Sciatic nerve (tissue), 2 donors: ENCODE data around the gene ANXA2R. TPM values are rescaled to one million over a fixed set of nuclear protein-coding genes. Genes with fewer than 3 reads are reported as not detected.
"Not testable (repeated sequence)": the region's sequence is repeated elsewhere in the genome, so short reads cannot be mapped to it uniquely, and the experiment has no call there.

Source experiments
- ATAC-seq: fragments of 200-7000 bp; cut with Tn5 transposase; one replicate; pipeline ENCODE4 v1.9.1; 2020; ENCODE audit warnings: mild to moderate bottlenecking, moderate library complexity
- DNase-seq: peaks from one replicate; pipeline ENCODE4 v3.0.0-alpha.2; 2020; ENCODE audit warnings: low spot score
- intact Hi-C: fragments of 100-400 bp; cut with DNase I; formaldehyde crosslinking; loops from one replicate; pipeline ENCODE4 v1.14.2; 2022
- total RNA-seq: library from RNA; stranded (reverse); fragmentation: NEBNext Ultra II Directional; extraction: Animal tissue kit (Norgen Biotek cat#: 25700); gene quantifications from one replicate; pipeline ENCODE4 v1.2.1, GENCODE V29; 2021
- donor health status: DM: no; HTN: no; CAD: no.
- donor health status: DM: no; HTN: no; CAD: no.

ANXA2R gene
- total RNA-seq, 1 donor from 2014 or later = 5.7 TPM

- intact Hi-C loops = no loop called here
- ATAC-seq = no peak
- DNase-seq = no peak
These were observed 1.6 kb downstream of the ANXA2R start for GRCh38 chr5:43038496-43038989.

GRCh38 chr5:43037636-43038495, 2.3 kb downstream of the ANXA2R start:
- DNase-seq = no peak
- intact Hi-C loops = no loop called here
- no peak for ATAC-seq

DNA sequence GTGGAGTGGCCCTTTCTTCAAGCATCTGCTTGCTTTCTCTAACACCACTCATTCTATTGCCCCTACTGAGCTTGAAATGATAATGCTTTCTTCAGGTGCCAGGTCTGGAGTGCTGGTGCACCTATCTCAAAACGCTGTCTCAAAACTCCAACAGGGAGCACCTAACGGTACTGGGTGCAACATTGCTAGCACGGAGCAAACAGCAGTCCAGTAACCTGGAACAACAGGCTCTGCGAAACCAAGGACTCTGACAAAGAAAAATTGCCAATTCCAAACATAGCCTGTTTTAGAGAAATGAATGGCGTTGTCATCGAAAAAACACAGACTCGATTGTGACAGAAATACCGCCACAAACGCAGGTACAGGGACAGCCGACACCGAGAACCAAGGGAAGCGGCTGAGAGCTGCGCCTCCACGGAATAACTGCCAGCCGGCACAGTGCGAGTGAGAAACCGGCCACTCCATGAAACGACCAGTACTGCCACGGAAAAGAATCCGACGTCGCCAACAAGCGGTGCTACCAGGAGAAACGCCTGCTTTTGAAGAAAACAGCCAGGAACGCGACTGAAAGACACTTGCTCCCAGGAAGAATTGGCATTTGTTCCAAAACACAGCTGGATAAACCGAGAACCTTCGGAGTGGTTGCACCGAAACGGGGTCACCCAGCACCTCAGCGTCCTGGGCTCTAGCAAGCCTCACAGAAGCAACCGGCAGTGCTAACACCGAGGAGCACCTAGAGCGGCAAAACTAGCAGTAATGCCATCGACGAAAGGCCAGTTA, 3.1 kb downstream of the ANXA2R start:
- intact Hi-C loops = no loop called here
- no peak for DNase-seq
- ATAC-seq = no peak

DNA sequence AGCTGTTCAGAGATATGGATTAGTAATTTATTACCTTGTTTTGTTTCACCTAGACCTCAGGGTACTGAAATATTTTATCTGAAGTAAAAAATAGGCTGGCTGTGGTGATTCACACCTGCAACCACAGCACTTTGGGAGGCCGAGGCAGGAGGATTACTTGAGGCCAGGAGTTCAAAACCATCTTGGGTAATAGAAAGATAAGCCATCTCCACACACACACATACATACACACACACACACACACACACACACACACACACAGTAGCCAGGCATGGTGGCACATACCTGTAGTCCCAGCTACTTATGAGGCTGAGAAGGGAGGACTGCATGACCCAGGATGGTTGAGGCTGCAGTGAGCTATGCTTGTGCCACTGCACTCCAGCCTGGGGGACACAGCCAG, 3.7 kb downstream of the ANXA2R start:
- ATAC-seq (no peak), DNase-seq (no peak)
- intact Hi-C loops = no loop called here

DNA sequence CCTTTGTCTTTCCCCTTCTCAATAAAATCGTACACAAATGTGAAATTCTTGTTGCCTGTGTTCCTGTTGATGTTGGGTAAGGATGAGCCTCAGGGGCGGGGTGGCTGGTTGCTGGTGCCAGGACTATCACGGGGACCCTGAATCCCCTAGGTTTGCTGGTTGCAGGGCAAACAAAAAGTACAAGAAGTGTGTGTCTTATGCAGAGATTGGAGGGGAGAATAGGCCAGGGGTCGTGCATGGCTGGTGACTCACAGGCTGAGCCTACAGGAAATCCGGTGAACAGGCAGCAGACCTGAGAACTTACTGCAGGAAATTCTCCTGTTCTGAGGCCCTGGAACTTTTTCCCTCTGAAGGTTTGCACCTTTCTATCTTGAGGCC, 5.5 kb downstream of the ANXA2R start:
- intact Hi-C loops = no loop called here
- no peak for ATAC-seq
- no peak for DNase-seq

GRCh38 chr5:43033841-43034590, 6.1 kb downstream of the ANXA2R start:
- ATAC-seq (no peak), DNase-seq (no peak)
- intact Hi-C loops = no loop called here

DNA sequence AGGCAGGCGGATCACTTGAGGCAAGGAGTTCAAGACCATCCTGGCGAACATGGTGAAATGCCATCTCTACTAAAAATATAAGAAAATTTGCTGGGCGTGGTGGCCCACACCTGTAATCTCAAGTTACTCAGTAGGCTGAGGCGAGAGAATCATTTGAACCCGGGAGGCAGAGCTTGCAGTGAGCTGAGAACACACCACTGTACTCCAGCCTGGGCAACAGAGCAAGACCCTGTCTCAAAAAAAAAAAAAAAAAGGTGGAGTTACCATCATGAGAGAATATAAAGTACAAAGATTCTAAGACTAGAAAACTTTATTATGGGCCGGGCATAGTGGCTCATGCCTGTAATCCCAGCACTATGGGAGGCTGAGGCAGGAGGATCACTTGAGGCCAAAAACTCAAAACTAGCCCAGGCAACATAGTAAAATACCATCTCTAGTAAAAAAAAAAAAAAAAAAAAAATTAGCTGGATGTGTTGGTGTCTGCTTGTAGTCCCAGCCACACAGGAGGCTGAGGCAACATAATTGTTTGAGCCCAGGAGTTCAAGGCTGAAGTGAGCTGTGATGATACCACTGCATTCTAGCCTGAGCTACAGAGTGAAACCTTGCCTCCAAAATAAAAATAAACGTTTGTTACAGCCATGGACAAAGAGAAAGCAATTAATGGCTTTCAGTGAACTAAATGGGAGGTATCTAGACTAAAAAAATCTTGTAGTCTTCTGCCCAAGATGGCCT, 12.9 kb downstream of the ANXA2R start:
- DNase-seq = no peak
- intact Hi-C loops = no loop called here
- no peak for ATAC-seq

DNA sequence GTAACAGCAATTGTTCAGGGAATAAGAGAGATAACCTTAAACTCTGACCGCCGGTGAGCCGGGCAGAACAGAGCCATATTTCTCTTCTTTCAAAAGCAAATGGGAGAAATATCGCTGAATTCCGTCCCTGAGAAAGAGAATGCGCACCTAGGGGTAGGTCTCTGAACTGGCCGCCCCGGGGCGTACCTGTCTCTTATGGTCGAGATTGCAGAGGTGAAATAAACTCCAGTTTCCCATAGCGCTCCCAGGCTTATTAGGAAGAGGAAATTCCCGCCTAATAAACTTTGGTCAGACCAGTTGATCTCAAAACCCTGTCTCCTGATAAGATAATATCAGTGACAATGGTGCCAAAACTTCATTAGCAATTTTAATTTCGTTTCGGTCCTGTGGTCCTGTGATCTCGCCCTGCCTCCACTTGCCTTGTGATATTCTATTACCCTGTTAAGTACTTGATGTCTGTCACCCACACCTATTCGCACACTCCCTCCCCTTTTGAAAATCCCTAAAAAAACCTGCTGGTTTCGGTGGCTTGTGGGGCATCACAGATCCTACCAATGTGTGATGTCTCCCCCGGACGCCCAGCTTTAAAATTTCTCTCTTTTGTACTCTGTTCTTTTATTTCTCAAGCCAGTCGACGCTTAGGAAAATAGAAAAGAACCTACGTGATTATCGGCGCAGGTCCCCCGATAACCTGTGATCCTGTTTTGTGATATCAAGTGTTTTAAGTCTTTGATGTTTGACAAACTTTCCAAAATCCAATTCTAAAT, 14.8 kb downstream of the ANXA2R start:
- ATAC-seq, DNase-seq, intact Hi-C loops: not testable (repeated sequence)

- no peak for DNase-seq
- intact Hi-C loops = no loop called here
- ATAC-seq = no peak
These were observed 15.9 kb downstream of the ANXA2R start for GRCh38 chr5:43024217-43024616.

DNA sequence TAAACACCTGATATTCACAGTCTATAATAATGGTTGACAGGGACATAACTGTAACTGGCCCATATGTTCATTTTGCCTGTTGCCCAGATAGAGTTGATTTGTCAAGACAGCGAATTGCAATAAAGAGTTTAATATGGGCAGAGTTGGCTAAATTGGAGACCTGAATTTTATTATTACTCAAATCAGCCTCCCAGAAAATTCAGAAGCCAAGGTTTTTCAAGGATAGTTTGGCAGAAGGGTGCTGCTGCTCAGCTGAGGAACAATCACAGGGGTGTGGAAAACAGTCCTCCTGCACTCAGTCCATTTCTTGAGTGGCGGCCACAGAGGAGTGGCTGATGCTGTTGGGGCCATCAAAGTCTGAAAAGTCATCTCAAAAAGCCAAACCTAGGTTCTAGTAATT, 19.0 kb downstream of the ANXA2R start:
- ATAC-seq (no peak), DNase-seq (no peak)
- intact Hi-C loops = no loop called here

GRCh38 chr5:43020399-43020746, 19.7 kb downstream of the ANXA2R start:
- intact Hi-C loops = no loop called here
- no peak for ATAC-seq
- no peak for DNase-seq

- DNase-seq = no peak
- intact Hi-C loops = loop anchor here (2.0 kb wide), 1 partner anchor 23 kb away; no protein-coding TSS in a partner anchor
- ATAC-seq = peak; percentile 57
These were observed 20.3 kb downstream of the ANXA2R start for GRCh38 chr5:43019614-43020398.

- ATAC-seq = no peak
- DNase-seq = no peak
- intact Hi-C loops = loop anchor here (2.0 kb wide), 1 partner anchor 24 kb away; no protein-coding TSS in a partner anchor
These were observed 20.9 kb downstream of the ANXA2R start for GRCh38 chr5:43019291-43019613.

- DNase-seq (peak; percentile 74), ATAC-seq (peak; percentile 64)
- intact Hi-C loops = no loop called here
These were observed 22.7 kb downstream of the ANXA2R start for GRCh38 chr5:43017428-43017815.

- intact Hi-C loops = no loop called here
- DNase-seq (no peak), ATAC-seq (no peak)
These were observed 23.8 kb downstream of the ANXA2R start for GRCh38 chr5:43016217-43016779.

DNA sequence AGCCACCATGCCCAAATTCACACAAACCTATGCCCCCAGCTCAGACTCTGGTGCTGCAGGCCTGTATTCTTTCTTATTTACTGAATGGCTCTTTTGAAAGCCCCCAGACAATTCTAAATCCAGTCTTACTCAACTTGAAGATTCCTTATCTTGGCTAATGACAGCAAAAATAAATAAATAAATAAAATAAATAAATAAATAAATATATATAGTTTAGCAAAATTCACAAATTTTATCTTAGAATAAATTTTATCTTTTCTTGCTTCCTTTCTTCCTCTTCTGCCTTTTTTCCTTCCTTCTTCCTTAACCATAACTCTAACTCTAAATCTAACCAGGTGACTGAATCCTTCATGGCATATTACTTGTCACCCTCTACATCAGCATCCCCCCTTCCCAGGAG, 25.6 kb downstream of the ANXA2R start:
- ATAC-seq (no peak), DNase-seq (no peak)
- intact Hi-C loops = no loop called here

- intact Hi-C loops = no loop called here
- DNase-seq (no peak), ATAC-seq (no peak)
These were observed 29.2 kb downstream of the ANXA2R start for GRCh38 chr5:43010935-43011315.
